ENCODE measurements around the gene CHORDC1. TPM values are rescaled to one million over a fixed set of nuclear protein-coding genes. Genes with fewer than 3 reads are reported as not detected.
A peak's percentile ranks its signal among the peaks of the same experiment; 100 is the strongest.

CHORDC1 gene
- total RNA-seq (2021) (34.6 and 70.5 TPM in 2 replicates), Bru-seq, nascent RNA (percentile 93 among the genes with signal in this experiment), BruChase-seq, experiment 1, labeled RNA remaining after a 2-hour chase (percentile 98 among the genes with signal in this experiment), BruChase-seq, experiment 2, labeled RNA remaining after a 6-hour chase (percentile 93 among the genes with signal in this experiment)
- long read RNA-seq, transcript CHORDC1-201 (11 exons, 2,654 nt): major isoform, 64 of 72 reads
- long read RNA-seq, partial matches to known transcripts: 1 of 72 reads
- long read RNA-seq, other reads (novel, unspliced or antisense): 5 of 72 reads

DNA sequence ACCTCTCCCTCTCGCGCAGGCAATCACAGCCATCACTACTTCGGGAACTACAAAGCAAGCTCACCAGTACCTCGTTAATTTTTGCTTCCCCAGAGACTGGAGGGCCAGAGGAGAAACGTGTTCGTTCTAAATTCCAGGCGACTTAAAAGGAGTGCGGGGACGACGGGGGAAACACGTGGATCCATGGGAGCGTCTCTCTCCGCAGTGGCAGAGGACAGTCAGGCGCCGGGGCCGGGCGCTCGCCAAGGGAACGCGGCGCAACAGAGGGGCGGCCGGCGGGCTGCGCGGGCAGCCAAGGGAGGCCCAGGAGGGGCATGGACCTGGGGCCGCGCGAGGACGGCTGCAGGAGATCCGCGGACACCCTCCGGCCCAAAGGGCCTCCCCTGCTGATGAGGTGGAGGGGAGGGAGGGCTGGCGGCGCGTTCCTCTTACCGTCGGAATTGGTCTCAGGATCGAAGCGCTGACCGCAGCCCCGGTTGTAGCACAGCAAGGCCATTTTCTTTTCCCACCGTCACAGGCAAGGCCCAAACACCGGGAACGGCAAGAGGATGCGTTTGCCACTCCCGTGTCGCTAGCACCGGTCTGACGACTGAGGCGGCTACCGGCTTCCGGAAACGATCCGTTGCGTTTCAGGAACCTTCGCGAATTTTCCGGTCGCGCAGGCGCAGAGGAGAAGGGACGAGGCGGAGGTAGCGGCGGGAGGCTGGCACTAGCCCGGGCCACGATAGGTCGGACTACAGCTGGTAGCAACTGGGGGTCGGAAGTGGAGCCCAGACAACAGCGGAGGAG is at the start of gene CHORDC1:
CHORDC1 (minus strand) TSS at position 591 of the 789 bp plus-strand sequence; CDS start at position 496, 95 bp downstream.
- Histone ChIP-seq H3K9me3 (ENCODE audit: insufficient read depth, low read depth) (no peaks in the 10 kb centered on the region; the same call in 1 of the 2 replicates), H3K4me1 (replicated peaks; ENCODE audit: insufficient read depth) (peaks cover 45% of the 10 kb centered on the region), H3K27ac (peak within 1 kb of the TSS; percentile 56), H3F3A (ENCODE audit: insufficient read depth, low read depth) (no peaks in the 10 kb centered on the region), H3K4me3 (peak within 1 kb of the TSS; percentile 88), H2AFZ (peak within 1 kb of the TSS; percentile 100), H3K36me3 (ENCODE audit: low read depth) (0 out of 2 replicates have a peak, but pooled peaks cover 15% of the 10 kb centered on the region), H4K20me1 (ENCODE audit: insufficient read depth) (peaks cover 45% of the 10 kb centered on the region), H3K27me3 (ENCODE audit: insufficient read depth, low read depth) (no peaks in the 10 kb centered on the region), H3K9me2 (ENCODE audit: insufficient read depth) (no peaks in the 10 kb centered on the region), H3K4me2 (peak within 1 kb of the TSS; percentile 82), H3K79me2 (ENCODE audit: low read depth) (peaks cover 59% of the 10 kb centered on the region)
- CTCF ChIA-PET: no interaction called here
- POLR2A ChIA-PET (ENCODE audit: unreplicated experiment): interaction anchor here (0.6 kb wide), 1 partner anchor 54 kb away, joined by 4 read pairs; no protein-coding TSS in a partner anchor
- peak; percentile 79 to 88 for DNase-seq
- BruUV-seq (replicated peaks): TSS peak; percentile 66
- intact Hi-C loops (cut with micrococcal nuclease; ENCODE audit: unreplicated experiment): no loop called here
- no peak for TF ChIP-seq EZH2 (IDR thresholded peaks at IDR 0.05; ENCODE audit: low read depth)

DNA sequence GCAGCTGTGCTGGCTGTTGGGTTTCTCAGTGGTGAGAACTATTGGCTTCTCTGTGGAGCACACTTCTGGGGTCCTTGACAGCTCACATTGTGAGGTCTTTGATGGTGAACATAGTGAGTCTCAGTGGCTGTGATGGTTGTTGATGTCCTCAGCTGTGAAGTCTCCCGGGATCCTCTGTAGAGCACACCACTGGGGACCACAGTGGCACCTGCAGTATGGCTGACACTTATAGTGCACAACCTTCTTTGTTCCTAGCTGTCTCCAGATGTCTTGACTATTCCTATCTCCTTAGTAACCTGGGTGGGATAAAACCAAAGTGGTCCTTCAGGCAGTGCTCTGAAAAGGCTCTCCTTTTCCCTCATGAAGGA is 34.3 kb upstream of the CHORDC1 start:
- no peaks in the 10 kb centered on the region for H3K9me2 ChIP-seq (ENCODE audit: insufficient read depth)
- no peak overlapping the region for H2AFZ ChIP-seq
- H3F3A ChIP-seq (ENCODE audit: insufficient read depth, low read depth): no peaks in the 10 kb centered on the region
- no peaks in the 10 kb centered on the region for H4K20me1 ChIP-seq (ENCODE audit: insufficient read depth)
- no peaks in the 10 kb centered on the region for H3K36me3 ChIP-seq (ENCODE audit: low read depth)
- no peak for TF ChIP-seq EZH2 (IDR thresholded peaks at IDR 0.05; ENCODE audit: low read depth)
- TF ChIP-seq, protein P1, sequence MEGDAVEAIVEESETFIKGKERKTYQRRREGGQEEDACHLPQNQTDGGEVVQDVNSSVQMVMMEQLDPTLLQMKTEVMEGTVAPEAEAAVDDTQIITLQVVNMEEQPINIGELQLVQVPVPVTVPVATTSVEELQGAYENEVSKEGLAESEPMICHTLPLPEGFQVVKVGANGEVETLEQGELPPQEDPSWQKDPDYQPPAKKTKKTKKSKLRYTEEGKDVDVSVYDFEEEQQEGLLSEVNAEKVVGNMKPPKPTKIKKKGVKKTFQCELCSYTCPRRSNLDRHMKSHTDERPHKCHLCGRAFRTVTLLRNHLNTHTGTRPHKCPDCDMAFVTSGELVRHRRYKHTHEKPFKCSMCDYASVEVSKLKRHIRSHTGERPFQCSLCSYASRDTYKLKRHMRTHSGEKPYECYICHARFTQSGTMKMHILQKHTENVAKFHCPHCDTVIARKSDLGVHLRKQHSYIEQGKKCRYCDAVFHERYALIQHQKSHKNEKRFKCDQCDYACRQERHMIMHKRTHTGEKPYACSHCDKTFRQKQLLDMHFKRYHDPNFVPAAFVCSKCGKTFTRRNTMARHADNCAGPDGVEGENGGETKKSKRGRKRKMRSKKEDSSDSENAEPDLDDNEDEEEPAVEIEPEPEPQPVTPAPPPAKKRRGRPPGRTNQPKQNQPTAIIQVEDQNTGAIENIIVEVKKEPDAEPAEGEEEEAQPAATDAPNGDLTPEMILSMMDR (conservative IDR thresholded peaks at IDR 0.05): no peak
- POLR2A ChIA-PET (ENCODE audit: unreplicated experiment): no interaction called here
- H3K4me1 ChIP-seq (replicated peaks; ENCODE audit: insufficient read depth): no peaks in the 10 kb centered on the region
- H3K9me3 ChIP-seq (ENCODE audit: insufficient read depth, low read depth): no peaks in the 10 kb centered on the region
- no peak overlapping the region for H3K4me2 ChIP-seq
- intact Hi-C loops (cut with micrococcal nuclease; ENCODE audit: unreplicated experiment): no loop called here
- no peaks in the 10 kb centered on the region for H3K27me3 ChIP-seq (ENCODE audit: insufficient read depth, low read depth)
- CTCF ChIA-PET: no interaction called here
- no peak overlapping the region for H3K4me3 ChIP-seq
- no peak overlapping the region for H3K27ac ChIP-seq
- DNase-seq: no peak
- no peaks in the 10 kb centered on the region for H3K79me2 ChIP-seq (ENCODE audit: low read depth)
- no TSS peak for BruUV-seq (replicated peaks)

DNA sequence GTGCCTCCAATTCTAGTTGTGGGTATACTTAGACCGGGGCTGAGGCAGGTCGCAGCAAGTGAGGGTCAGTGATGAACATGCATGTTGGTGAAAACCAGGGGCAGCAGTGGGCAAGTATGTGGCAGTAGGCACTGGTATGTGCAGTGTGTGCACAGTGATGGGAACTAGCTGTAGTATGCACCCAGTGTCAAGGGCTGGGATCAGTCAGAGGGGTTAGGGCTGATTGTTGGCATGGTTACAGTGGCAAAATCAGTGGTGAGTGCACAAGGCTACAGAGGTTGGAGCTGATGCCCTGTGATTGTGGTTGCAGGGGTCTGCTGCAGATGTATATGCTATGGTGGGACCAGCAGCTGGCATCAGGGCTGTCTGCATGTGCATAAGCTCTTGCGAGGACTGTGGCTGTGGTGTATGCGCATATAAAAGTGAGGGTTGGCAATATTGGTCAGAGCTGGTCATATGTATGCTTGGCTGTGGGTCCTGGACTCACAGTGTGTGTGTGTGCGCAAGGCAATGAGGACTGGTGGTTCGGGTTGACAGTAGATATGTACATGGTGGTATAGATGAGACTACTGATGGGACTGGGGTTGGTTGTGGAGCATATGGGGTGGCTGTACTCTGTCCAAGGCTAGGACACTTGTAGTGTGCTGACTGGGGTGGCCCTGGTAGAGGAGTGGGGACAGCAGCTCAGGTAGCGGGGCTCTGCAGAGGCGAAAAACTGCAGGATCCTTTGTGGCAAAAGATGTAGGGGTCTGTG is 33.7 kb upstream of the CHORDC1 start:
- BruUV-seq (replicated peaks): no TSS peak

More for the DNA sequence above, 33.7 kb upstream of the CHORDC1 start:
- H3K4me1 ChIP-seq (replicated peaks; ENCODE audit: insufficient read depth): no peaks in the 10 kb centered on the region
- H3K36me3 ChIP-seq (ENCODE audit: low read depth): no peaks in the 10 kb centered on the region
- H4K20me1 ChIP-seq (ENCODE audit: insufficient read depth): no peaks in the 10 kb centered on the region
- ChIA-PET CTCF (no interaction called here), POLR2A (ENCODE audit: unreplicated experiment) (no interaction called here)
- no peaks in the 10 kb centered on the region for H3F3A ChIP-seq (ENCODE audit: insufficient read depth, low read depth)
- no peaks in the 10 kb centered on the region for H3K9me2 ChIP-seq (ENCODE audit: insufficient read depth)
- H3K79me2 ChIP-seq (ENCODE audit: low read depth): no peaks in the 10 kb centered on the region
- H3K4me3 ChIP-seq: no peak overlapping the region
- TF ChIP-seq, protein P1 (conservative IDR thresholded peaks at IDR 0.05): no peak
- no peak for TF ChIP-seq EZH2 (IDR thresholded peaks at IDR 0.05; ENCODE audit: low read depth)
- DNase-seq: no peak
- H3K4me2 ChIP-seq: no peak overlapping the region
- no peak overlapping the region for H3K27ac ChIP-seq
- H3K27me3 ChIP-seq (ENCODE audit: insufficient read depth, low read depth): no peaks in the 10 kb centered on the region
- H3K9me3 ChIP-seq (ENCODE audit: insufficient read depth, low read depth): no peaks in the 10 kb centered on the region
- no peak overlapping the region for H2AFZ ChIP-seq
- intact Hi-C loops (cut with micrococcal nuclease; ENCODE audit: unreplicated experiment): no loop called here
